ENCODE results near the gene OSBP2. TPM values are rescaled to one million over a fixed set of nuclear protein-coding genes. Genes with fewer than 3 reads are reported as not detected.

The OSBP2 gene
- total and polyA plus RNA-seq, 2 donors = 1.5 to 5.2 TPM

- 89% methylated on average over 21 of the region's 21 CpGs for WGBS
- Histone ChIP-seq H3K36me3 (ENCODE audit: insufficient read depth) (no peaks in the 10 kb centered on the region), H3K4me1 (ENCODE audit: insufficient read depth) (no peaks in the 10 kb centered on the region), H3K27ac (ENCODE audit: low read depth) (no peak overlapping the region), H3K4me3 (ENCODE audit: low read depth, low read length) (no peak overlapping the region)
- no peak for DNase-seq (ENCODE audit: extremely low spot score)
Observed at GRCh38 chr22:30874431-30875370, 180.0 kb downstream of the OSBP2 start.

GRCh38 chr22:30875481-30876215 lies 181.0 kb downstream of the OSBP2 start:
- WGBS = 91% methylated on average over 17 of the region's 17 CpGs

GRCh38 chr22:30876221-30876751 lies 181.6 kb downstream of the OSBP2 start:
- no peak overlapping the region for H3K4me3 ChIP-seq (ENCODE audit: low read depth, low read length)
- no peak for DNase-seq (ENCODE audit: extremely low spot score)
- WGBS = 91% methylated on average over 9 of the region's 9 CpGs
- H3K36me3 ChIP-seq (ENCODE audit: insufficient read depth) = no peaks in the 10 kb centered on the region
- H3K4me1 ChIP-seq (ENCODE audit: insufficient read depth) = no peaks in the 10 kb centered on the region
- no peak overlapping the region for H3K27ac ChIP-seq (ENCODE audit: low read depth)

More at GRCh38 chr22:30875481-30876215, 181.0 kb downstream of the OSBP2 start:
- no peak for DNase-seq (ENCODE audit: extremely low spot score)
- Histone ChIP-seq H3K36me3 (ENCODE audit: insufficient read depth) (no peaks in the 10 kb centered on the region), H3K4me3 (ENCODE audit: low read depth, low read length) (no peak overlapping the region), H3K4me1 (ENCODE audit: insufficient read depth) (no peaks in the 10 kb centered on the region), H3K27ac (ENCODE audit: low read depth) (no peak overlapping the region)

- H3K27ac ChIP-seq (ENCODE audit: low read depth) = no peak overlapping the region
- 33% methylated on average over 9 of the region's 9 CpGs for WGBS
- H3K4me1 ChIP-seq (ENCODE audit: insufficient read depth) = no peaks in the 10 kb centered on the region
- DNase-seq (ENCODE audit: extremely low spot score) = peak; percentile 62
- H3K4me3 ChIP-seq (ENCODE audit: low read depth, low read length) = no peak overlapping the region
- no peaks in the 10 kb centered on the region for H3K36me3 ChIP-seq (ENCODE audit: insufficient read depth)
Observed at GRCh38 chr22:30876915-30877553, 182.4 kb downstream of the OSBP2 start.

GRCh38 chr22:30877662-30878515 lies 183.2 kb downstream of the OSBP2 start:
- Histone ChIP-seq H3K4me3 (ENCODE audit: low read depth, low read length) (no peak overlapping the region), H3K4me1 (ENCODE audit: insufficient read depth) (no peaks in the 10 kb centered on the region), H3K27ac (ENCODE audit: low read depth) (no peak overlapping the region), H3K36me3 (ENCODE audit: insufficient read depth) (no peaks in the 10 kb centered on the region)
- WGBS = 89% methylated on average over 15 of the region's 15 CpGs
- no peak for DNase-seq (ENCODE audit: extremely low spot score)

GRCh38 chr22:30878516-30879414 lies 184.1 kb downstream of the OSBP2 start:
- no peak for DNase-seq (ENCODE audit: extremely low spot score)
- H3K27ac ChIP-seq (ENCODE audit: low read depth) = no peak overlapping the region
- H3K36me3 ChIP-seq (ENCODE audit: insufficient read depth) = no peaks in the 10 kb centered on the region
- no peaks in the 10 kb centered on the region for H3K4me1 ChIP-seq (ENCODE audit: insufficient read depth)
- 67% methylated on average over 16 of the region's 16 CpGs for WGBS
- H3K4me3 ChIP-seq (ENCODE audit: low read depth, low read length) = no peak overlapping the region

- Histone ChIP-seq H3K36me3 (ENCODE audit: insufficient read depth) (no peaks in the 10 kb centered on the region), H3K4me3 (ENCODE audit: low read depth, low read length) (no peak overlapping the region), H3K4me1 (ENCODE audit: insufficient read depth) (no peaks in the 10 kb centered on the region), H3K27ac (ENCODE audit: low read depth) (no peak overlapping the region)
- WGBS = 63% methylated on average over 8 of the region's 8 CpGs
- no peak for DNase-seq (ENCODE audit: extremely low spot score)
Observed at GRCh38 chr22:30879415-30879797, 184.7 kb downstream of the OSBP2 start.

- no peak for DNase-seq (ENCODE audit: extremely low spot score)
- H3K4me1 ChIP-seq (ENCODE audit: insufficient read depth) = no peaks in the 10 kb centered on the region
- no peaks in the 10 kb centered on the region for H3K36me3 ChIP-seq (ENCODE audit: insufficient read depth)
- H3K4me3 ChIP-seq (ENCODE audit: low read depth, low read length) = no peak overlapping the region
- no peak overlapping the region for H3K27ac ChIP-seq (ENCODE audit: low read depth)
- WGBS = 96% methylated on average over 8 of the region's 8 CpGs
Observed at GRCh38 chr22:30880181-30880601, 185.5 kb downstream of the OSBP2 start.

- WGBS = 95% methylated on average over 5 of the region's 5 CpGs
- H3K27ac ChIP-seq (ENCODE audit: low read depth) = no peak overlapping the region
- no peak for DNase-seq (ENCODE audit: extremely low spot score)
- H3K36me3 ChIP-seq (ENCODE audit: insufficient read depth) = no peaks in the 10 kb centered on the region
- no peak overlapping the region for H3K4me3 ChIP-seq (ENCODE audit: low read depth, low read length)
- H3K4me1 ChIP-seq (ENCODE audit: insufficient read depth) = no peaks in the 10 kb centered on the region
Observed at GRCh38 chr22:30880847-30881246, 186.2 kb downstream of the OSBP2 start.

- Histone ChIP-seq H3K4me3 (ENCODE audit: low read depth, low read length) (no peak overlapping the region), H3K27ac (ENCODE audit: low read depth) (no peak overlapping the region), H3K4me1 (ENCODE audit: insufficient read depth) (no peaks in the 10 kb centered on the region), H3K36me3 (ENCODE audit: insufficient read depth) (no peaks in the 10 kb centered on the region)
- DNase-seq (ENCODE audit: extremely low spot score) = no peak
- 61% methylated on average over 14 of the region's 14 CpGs for WGBS
Observed at GRCh38 chr22:30881361-30882183, 186.9 kb downstream of the OSBP2 start.

GRCh38 chr22:30882184-30882717 lies 187.6 kb downstream of the OSBP2 start:
- no peak overlapping the region for H3K4me3 ChIP-seq (ENCODE audit: low read depth, low read length)
- WGBS = 86% methylated on average over 6 of the region's 6 CpGs
- no peak overlapping the region for H3K27ac ChIP-seq (ENCODE audit: low read depth)
- no peaks in the 10 kb centered on the region for H3K36me3 ChIP-seq (ENCODE audit: insufficient read depth)
- H3K4me1 ChIP-seq (ENCODE audit: insufficient read depth) = no peaks in the 10 kb centered on the region
- no peak for DNase-seq (ENCODE audit: extremely low spot score)
